Mesendoderm (in vitro differentiated cells): ENCODE results near the gene IL22.

ENCODE experiments used
- DNase-seq: peaks from one replicate; pipeline ENCODE4 v3.0.0; 2013
- H2AK5ac ChIP-seq: 2 replicates; pipeline ENCODE4 v1.6.1; 2013; ENCODE audit warnings: low read length, inconsistent platforms
- H2BK120ac ChIP-seq: 2 replicates; pipeline ENCODE4 v1.6.1; 2013; ENCODE audit warnings: low read depth, mild to moderate bottlenecking, low read length, moderate library complexity, mixed read lengths
- H2BK15ac ChIP-seq: replicated peaks from 2 replicates; pipeline ENCODE4 v1.6.1; 2013; ENCODE audit warnings: low read depth, mild to moderate bottlenecking, moderate library complexity
- H2BK5ac ChIP-seq: 2 replicates; pipeline ENCODE4 v1.6.1; 2013; ENCODE audit warnings: low read length, inconsistent platforms
- H3K18ac ChIP-seq: 2 replicates; pipeline ENCODE4 v1.6.1; 2013; ENCODE audit warnings: mild to moderate bottlenecking, low read length, mixed read lengths
- H3K23ac ChIP-seq: one replicate; pipeline ENCODE4 v1.6.1; 2013; ENCODE audit warnings: low read length
- H3K27ac ChIP-seq: 2 replicates; pipeline ENCODE4 v1.5.1; 2013; ENCODE audit warnings: low read depth, mild to moderate bottlenecking, inconsistent platforms, low read length, moderate library complexity
- H3K27me3 ChIP-seq: 2 replicates; pipeline ENCODE4 v1.6.1; 2013; ENCODE audit warnings: low read length, control low read depth, mild to moderate bottlenecking, inconsistent platforms; ENCODE audit not compliant: insufficient read depth, poor library complexity
- H3K36me3 ChIP-seq: 2 replicates; pipeline ENCODE4 v1.6.1; 2013; ENCODE audit warnings: low read length, inconsistent platforms; ENCODE audit not compliant: control insufficient read depth, insufficient read depth
- H3K4ac ChIP-seq: one replicate; pipeline ENCODE4 v1.6.1; 2013; ENCODE audit warnings: low read depth, mild to moderate bottlenecking, low read length, moderate library complexity
- H3K4me1 ChIP-seq: 2 replicates; pipeline ENCODE4 v1.6.1; 2013; ENCODE audit warnings: low read depth, low read length, inconsistent platforms; ENCODE audit not compliant: control insufficient read depth
- H3K4me2 ChIP-seq: 2 replicates; pipeline ENCODE4 v1.6.1; 2013; ENCODE audit warnings: low read length
- H3K4me3 ChIP-seq: 2 replicates; pipeline ENCODE4 v1.5.1; 2013; ENCODE audit warnings: mild to moderate bottlenecking, low read length
- H3K56ac ChIP-seq: one replicate; pipeline ENCODE4 v1.6.1; 2013; ENCODE audit warnings: low read length
- H3K79me1 ChIP-seq: 2 replicates; pipeline ENCODE4 v1.6.1; 2013; ENCODE audit warnings: low read length, inconsistent platforms
- H3K79me2 ChIP-seq: 2 replicates; pipeline ENCODE4 v1.6.1; 2013; ENCODE audit warnings: mild to moderate bottlenecking, low read length; ENCODE audit not compliant: control insufficient read depth, insufficient read depth
- H3K9ac ChIP-seq: 2 replicates; pipeline ENCODE4 v1.6.1; 2013; ENCODE audit warnings: low read length, inconsistent platforms
- H4K5ac ChIP-seq: one replicate; pipeline ENCODE4 v1.6.1; 2013; ENCODE audit warnings: low read length
- H4K8ac ChIP-seq: one replicate; pipeline ENCODE4 v1.6.1; 2013; ENCODE audit warnings: low read depth, mild to moderate bottlenecking, control low read depth, low read length, moderate library complexity
- WGBS: extraction: QIAGEN DNeasy Blood & Tissue Kit; methylation state at CpG from one replicate; pipeline ENCODE4 v1.1.7; 2013; ENCODE audit warnings: low lambda C conversion rate, missing lambda C conversion rate; ENCODE audit not compliant: insufficient coverage; ENCODE audit errors: extremely low coverage; 5-methylcytosine and 5-hydroxymethylcytosine counted together

Gene IL22

GRCh38 chr12:68264158-68264855 lies 10.9 kb upstream of the IL22 start:
- DNase-seq, result no peak
- no peak overlapping the region for H2AK5ac ChIP-seq
- H3K79me2 ChIP-seq, result no peaks in the 10 kb centered on the region
- no peak overlapping the region for H3K4ac ChIP-seq
- no peaks in the 10 kb centered on the region for H3K36me3 ChIP-seq
- no peak overlapping the region for H2BK120ac ChIP-seq
- no peak overlapping the region for H3K4me3 ChIP-seq
- WGBS, result no CpG with 5 or more reads among the region's 7 CpGs
- H2BK5ac ChIP-seq, result no peak overlapping the region
- H4K5ac ChIP-seq, result no peak overlapping the region
- H3K18ac ChIP-seq, result no peak overlapping the region
- H3K9ac ChIP-seq, result no peak overlapping the region
- H3K4me2 ChIP-seq, result no peak overlapping the region
- no peak overlapping the region for H3K56ac ChIP-seq
- no peaks in the 10 kb centered on the region for H3K4me1 ChIP-seq
- no peak overlapping the region for H4K8ac ChIP-seq
- H3K27ac ChIP-seq, result no peak overlapping the region
- H3K79me1 ChIP-seq, result no peaks in the 10 kb centered on the region
- no peaks in the 10 kb centered on the region for H3K27me3 ChIP-seq
- no peak overlapping the region for H3K23ac ChIP-seq
- H2BK15ac ChIP-seq, result no peak overlapping the region

- Histone ChIP-seq H3K23ac (no peak overlapping the region), H3K4me3 (no peak overlapping the region), H3K4me2 (no peak overlapping the region), H3K79me1 (no peaks in the 10 kb centered on the region), H3K27me3 (no peaks in the 10 kb centered on the region), H3K4ac (no peak overlapping the region), H4K8ac (no peak overlapping the region), H3K36me3 (no peaks in the 10 kb centered on the region), H2BK5ac (no peak overlapping the region), H4K5ac (no peak overlapping the region), H3K27ac (no peak overlapping the region), H3K9ac (no peak overlapping the region), H2BK120ac (no peak overlapping the region), H2AK5ac (no peak overlapping the region), H3K79me2 (no peaks in the 10 kb centered on the region), H3K4me1 (no peaks in the 10 kb centered on the region), H2BK15ac (no peak overlapping the region), H3K56ac (no peak overlapping the region), H3K18ac (no peak overlapping the region)
- DNase-seq, result no peak
- WGBS, result no CpG with 5 or more reads among the region's 1 CpG
Measured at GRCh38 chr12:68263366-68263765, 10.0 kb upstream of the IL22 start.

GRCh38 chr12:68261896-68262295 lies 8.5 kb upstream of the IL22 start:
- Histone ChIP-seq H2BK120ac (no peak overlapping the region), H3K4ac (no peak overlapping the region), H2AK5ac (no peak overlapping the region), H3K27ac (no peak overlapping the region), H3K18ac (no peak overlapping the region), H4K8ac (no peak overlapping the region), H3K4me2 (no peak overlapping the region), H3K23ac (no peak overlapping the region), H2BK5ac (no peak overlapping the region), H3K56ac (no peak overlapping the region), H3K4me1 (no peaks in the 10 kb centered on the region), H3K4me3 (no peak overlapping the region), H3K27me3 (no peaks in the 10 kb centered on the region), H3K79me2 (no peaks in the 10 kb centered on the region), H2BK15ac (no peak overlapping the region), H3K36me3 (no peaks in the 10 kb centered on the region), H3K9ac (no peak overlapping the region), H3K79me1 (no peaks in the 10 kb centered on the region), H4K5ac (no peak overlapping the region)
- no peak for DNase-seq

GRCh38 chr12:68260153-68260552 lies 6.7 kb upstream of the IL22 start:
- Histone ChIP-seq H2BK120ac (no peak overlapping the region), H2AK5ac (no peak overlapping the region), H3K23ac (no peak overlapping the region), H3K36me3 (no peaks in the 10 kb centered on the region), H3K79me1 (no peaks in the 10 kb centered on the region), H2BK15ac (no peak overlapping the region), H3K18ac (no peak overlapping the region), H2BK5ac (no peak overlapping the region), H3K4me1 (no peaks in the 10 kb centered on the region), H4K8ac (no peak overlapping the region), H3K27ac (no peak overlapping the region), H3K4me2 (no peak overlapping the region), H4K5ac (no peak overlapping the region), H3K79me2 (no peaks in the 10 kb centered on the region), H3K56ac (no peak overlapping the region), H3K4ac (no peak overlapping the region), H3K4me3 (no peak overlapping the region), H3K27me3 (no peaks in the 10 kb centered on the region), H3K9ac (no peak overlapping the region)
- 100% methylated on average over 1 of the region's 3 CpGs for WGBS
- DNase-seq, result no peak

GRCh38 chr12:68259318-68259940 lies 6.0 kb upstream of the IL22 start:
- H2BK5ac ChIP-seq, result no peak overlapping the region
- WGBS, result no CpG with 5 or more reads among the region's 3 CpGs
- H3K18ac ChIP-seq, result no peak overlapping the region
- no peak overlapping the region for H2AK5ac ChIP-seq
- no peak overlapping the region for H3K4me2 ChIP-seq
- no peak overlapping the region for H2BK120ac ChIP-seq
- H3K4me1 ChIP-seq, result no peaks in the 10 kb centered on the region
- no peaks in the 10 kb centered on the region for H3K79me1 ChIP-seq
- H3K9ac ChIP-seq, result no peak overlapping the region
- no peaks in the 10 kb centered on the region for H3K36me3 ChIP-seq
- H2BK15ac ChIP-seq, result no peak overlapping the region
- no peak overlapping the region for H3K4me3 ChIP-seq
- H3K56ac ChIP-seq, result no peak overlapping the region
- H3K27me3 ChIP-seq, result no peaks in the 10 kb centered on the region
- H4K8ac ChIP-seq, result no peak overlapping the region
- no peak overlapping the region for H3K23ac ChIP-seq
- no peaks in the 10 kb centered on the region for H3K79me2 ChIP-seq
- H3K4ac ChIP-seq, result no peak overlapping the region
- H4K5ac ChIP-seq, result no peak overlapping the region
- no peak for DNase-seq
- H3K27ac ChIP-seq, result no peak overlapping the region

- Histone ChIP-seq H3K79me2 (no peaks in the 10 kb centered on the region), H3K56ac (no peak overlapping the region), H4K8ac (no peak overlapping the region), H3K36me3 (no peaks in the 10 kb centered on the region), H3K9ac (no peak overlapping the region), H2BK5ac (no peak overlapping the region), H3K27me3 (no peaks in the 10 kb centered on the region), H3K18ac (no peak overlapping the region), H3K4me1 (no peaks in the 10 kb centered on the region), H2BK15ac (no peak overlapping the region), H2BK120ac (no peak overlapping the region), H3K4me3 (no peak overlapping the region), H2AK5ac (no peak overlapping the region), H3K27ac (no peak overlapping the region), H3K4me2 (no peak overlapping the region), H3K79me1 (no peaks in the 10 kb centered on the region), H4K5ac (no peak overlapping the region), H3K4ac (no peak overlapping the region), H3K23ac (no peak overlapping the region)
- WGBS, result no CpG with 5 or more reads among the region's 5 CpGs
- no peak for DNase-seq
Measured at GRCh38 chr12:68252077-68252476, 1.3 kb downstream of the IL22 start.
